Pancreas (tissue), 10 donors: ENCODE results near the gene EDDM3A. TPM values are rescaled to one million over a fixed set of nuclear protein-coding genes. Genes with fewer than 3 reads are reported as not detected.

Experiments used
- ATAC-seq, 4 donors: fragments of 200-7000 bp; cut with Tn5 transposase; one replicate each; pipeline versions ENCODE4 v1.8.0 to v1.9.1; 2020; ENCODE audit warnings: mild to moderate bottlenecking in 4 of 4, moderate library complexity in 4 of 4
- DNase-seq, 6 donors: peaks; one replicate each; pipeline ENCODE4 v3.0.0-alpha.2; 2020
- FAIRE-seq: peaks from 2 replicates; lab custom pipeline; 2012; peaks lifted over from hg19 to GRCh38; lab: Jason Lieb, UNC
- H3K27ac ChIP-seq, 4 donors: fragments of 200-600 bp; sonication (generic); 1 replicate in 3 of 4; 2 replicates in 1 of 4; pipeline versions ENCODE4 v1.5.0 to v1.8.0; 2020
- H3K27me3 ChIP-seq, 4 donors: fragments of 200-600 bp; one replicate each; pipeline ENCODE4 v1.8.0; 2021
- H3K36me3 ChIP-seq, 3 donors: fragments of 200-600 bp; sonication (generic) in 1 of 3; one replicate each; pipeline versions ENCODE4 v1.5.0 to v1.8.0; 2020 to 2021
- H3K4me1 ChIP-seq, 3 donors: fragments of 200-600 bp; one replicate each; pipeline ENCODE4 v1.8.0; 2021
- H3K4me3 ChIP-seq, 4 donors: fragments of 200-600 bp; sonication (generic) in 2 of 4; one replicate each; pipeline versions ENCODE4 v1.5.0 to v1.8.0; 2020 to 2021
- H3K9me3 ChIP-seq, 4 donors: fragments of 200-600 bp; one replicate each; pipeline ENCODE4 v1.8.0; 2021
- CTCF ChIP-seq, 4 donors: fragments of 200-600 bp; sonication (generic) in 3 of 4; IDR thresholded peaks; one replicate each; pipeline versions ENCODE4 v1.5.0 to v1.8.0; 2021; ENCODE audit warnings: antibody characterized with exemption in 4 of 4
- WGBS, 2 donors: extraction: QIAGEN DNeasy Blood & Tissue Kit; methylation state at CpG; one replicate each; pipeline ENCODE4 v1.1.7; 2013; 5-methylcytosine and 5-hydroxymethylcytosine counted together
- intact Hi-C, 3 donors: fragments of 100-400 bp; cut with DNase I; formaldehyde crosslinking; loops; one replicate each; pipeline versions ENCODE4 v1.11.1 to v1.14.2; 2022
- polyA plus RNA-seq, 2 donors: library from polyadenylated mRNA; stranded (reverse); fragments of 200-250 nt; gene quantifications; one replicate each; pipeline ENCODE4 v1.2.3, GENCODE V29; 2013
- total RNA-seq, 6 donors: library from RNA; stranded (reverse); fragmentation: NEBNext Ultra II Directional in 4 of 6; extraction: Animal tissue kit (Norgen Biotek cat#: 25700) in 4 of 6; gene quantifications; one replicate each; pipeline versions ENCODE4 v1.2.1 to v1.2.4, GENCODE V29; 2021 to 2023
- donor health status: healthy with polysubstance abuse.
- donor health status: DM: no; HTN: no; CAD: no; lungs with moderate emphysema.
- donor health status: DM: no; HTN: no; CAD: no.
- donor health status: control.
- donor health status: control.
- donor health status: Bipolar disorder and iron deficiency.
- donor health status: DM: yes; HTN: yes; CAD: no.
- donor health status: DM: no; HTN: no; CAD: no.
- donor health status: DM: no; HTN: no; CAD: no.
- donor health status: DM: yes; HTN: yes; CAD: no.

The EDDM3A gene
- total and polyA plus RNA-seq, 8 donors: not detected

GRCh38 chr14:20711261-20711660, 34.4 kb upstream of the EDDM3A start:
- WGBS, 2 donors: 67 to 70% methylated on average over 4 of the region's 4 CpGs

GRCh38 chr14:20711685-20712084, 34.0 kb upstream of the EDDM3A start:
- Histone ChIP-seq H3K27ac (no peak overlapping the region), H3K9me3 (no peaks in the 10 kb centered on the region), H3K36me3 (no peaks in the 10 kb centered on the region), H3K4me3 (no peak overlapping the region), H3K27me3 (no peaks in the 10 kb centered on the region), H3K4me1 (peaks cover 0 to 13% (median 0%) of the 10 kb centered on the region in 3 donors)
- intact Hi-C loops: no loop called here
- FAIRE-seq: no peak
- no peak for TF ChIP-seq CTCF (IDR thresholded peaks at IDR 0.05)
- ATAC-seq: no peak
- DNase-seq: no peak
- WGBS, 2 donors: 55 to 63% methylated on average over 4 of the region's 4 CpGs

More at GRCh38 chr14:20711261-20711660, 34.4 kb upstream of the EDDM3A start:
- Histone ChIP-seq H3K4me1 (peaks cover 0 to 13% (median 0%) of the 10 kb centered on the region in 3 donors), H3K36me3 (no peaks in the 10 kb centered on the region), H3K27ac (no peak overlapping the region), H3K4me3 (no peak overlapping the region), H3K27me3 (no peaks in the 10 kb centered on the region), H3K9me3 (no peaks in the 10 kb centered on the region)
- no peak for ATAC-seq
- no peak for FAIRE-seq
- no peak for DNase-seq
- intact Hi-C loops: no loop called here
- no peak for TF ChIP-seq CTCF (IDR thresholded peaks at IDR 0.05)

- no peak for ATAC-seq
- WGBS, 2 donors: 42 to 46% methylated on average over 2 of the region's 2 CpGs
- no peak for FAIRE-seq
- DNase-seq: no peak
- intact Hi-C loops: no loop called here
- H3K27me3 ChIP-seq: no peaks in the 10 kb centered on the region
- no peaks in the 10 kb centered on the region for H3K9me3 ChIP-seq
- no peak overlapping the region for H3K4me3 ChIP-seq
- peaks cover 0 to 9% (median 0%) of the 10 kb centered on the region in 3 donors for H3K4me1 ChIP-seq
- H3K36me3 ChIP-seq: no peaks in the 10 kb centered on the region
- no peak for TF ChIP-seq CTCF (IDR thresholded peaks at IDR 0.05)
- no peak overlapping the region for H3K27ac ChIP-seq
Measured at GRCh38 chr14:20712904-20713303, 32.8 kb upstream of the EDDM3A start.

GRCh38 chr14:20714593-20715250, 31.0 kb upstream of the EDDM3A start:
- H3K4me1 ChIP-seq: peaks cover 0 to 16% (median 8%) of the 10 kb centered on the region in 3 donors
- H3K4me3 ChIP-seq: no peak overlapping the region
- peak overlapping the region in 3 of 4 donors; percentile 5 to 70 (median 37) for H3K27ac ChIP-seq
- peak; percentile 81 to 92 (median 84) for ATAC-seq
- FAIRE-seq: no peak
- peak in 5 of 6 donors; percentile 39 to 78 (median 72) for DNase-seq
- no peak for TF ChIP-seq CTCF (IDR thresholded peaks at IDR 0.05)
- no peaks in the 10 kb centered on the region for H3K36me3 ChIP-seq
- H3K9me3 ChIP-seq: no peaks in the 10 kb centered on the region
- intact Hi-C loops: no loop called here
- WGBS, 2 donors: 12 to 17% methylated on average over 4 of the region's 4 CpGs
- no peaks in the 10 kb centered on the region for H3K27me3 ChIP-seq

GRCh38 chr14:20719777-20720176, 25.9 kb upstream of the EDDM3A start:
- no peak for TF ChIP-seq CTCF (IDR thresholded peaks at IDR 0.05)
- ATAC-seq: peak; percentile 52 to 87 (median 68)
- no peak overlapping the region for H3K4me3 ChIP-seq
- peak overlapping the region in 2 of 4 donors; percentile 7 to 55 for H3K27ac ChIP-seq
- no peaks in the 10 kb centered on the region for H3K36me3 ChIP-seq
- H3K4me1 ChIP-seq: peaks cover 0 to 12% (median 12%) of the 10 kb centered on the region in 3 donors
- H3K27me3 ChIP-seq: no peaks in the 10 kb centered on the region
- 14 to 15% methylated on average over 4 of the region's 4 CpGs for WGBS, 2 donors
- intact Hi-C loops: no loop called here
- DNase-seq: peak in 3 of 6 donors; percentile 29 to 44 (median 31)
- H3K9me3 ChIP-seq: no peaks in the 10 kb centered on the region
- no peak for FAIRE-seq
